D721Med (cell line): ENCODE measurements around the gene MYZAP.

Source experiments
- DNase-seq: peaks from one replicate; pipeline ENCODE4 v3.0.0; 2011; ENCODE audit warnings: low spot score; ENCODE audit not compliant: insufficient read length
- FAIRE-seq: peaks from 2 replicates; lab custom pipeline; 2011; peaks lifted over from hg19 to GRCh38; lab: Jason Lieb, UNC
- TF ChIP-seq, protein P1 (sequence below): IDR thresholded peaks from 2 replicates; pipeline ENCODE4 v1.5.1; 2012; ENCODE audit warnings: mild to moderate bottlenecking, control low read depth; ENCODE audit not compliant: insufficient read depth; ENCODE audit errors: missing control alignments

The MYZAP gene

DNA sequence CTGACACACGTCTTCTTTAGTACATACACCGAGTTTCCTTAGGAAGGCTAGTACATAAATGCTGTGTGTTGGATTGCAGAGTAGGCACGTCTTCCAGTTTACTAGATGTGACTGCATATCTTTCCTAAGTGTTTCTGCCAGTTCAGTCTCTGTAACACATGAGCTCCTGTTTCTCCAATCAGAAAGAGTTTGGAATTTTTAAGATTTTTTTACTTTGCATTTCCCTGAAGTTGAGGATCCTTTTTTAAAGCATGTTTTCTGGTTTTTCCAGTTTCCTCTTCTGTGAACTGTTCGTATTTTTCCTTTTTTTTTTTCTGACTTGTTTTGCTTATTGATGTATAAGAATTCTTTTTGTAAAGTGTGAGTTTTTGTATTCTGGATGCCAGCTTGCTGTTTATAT is 107.3 kb downstream of the MYZAP start:
- DNase-seq (no peak), FAIRE-seq (no peak)
- TF ChIP-seq, protein P1, sequence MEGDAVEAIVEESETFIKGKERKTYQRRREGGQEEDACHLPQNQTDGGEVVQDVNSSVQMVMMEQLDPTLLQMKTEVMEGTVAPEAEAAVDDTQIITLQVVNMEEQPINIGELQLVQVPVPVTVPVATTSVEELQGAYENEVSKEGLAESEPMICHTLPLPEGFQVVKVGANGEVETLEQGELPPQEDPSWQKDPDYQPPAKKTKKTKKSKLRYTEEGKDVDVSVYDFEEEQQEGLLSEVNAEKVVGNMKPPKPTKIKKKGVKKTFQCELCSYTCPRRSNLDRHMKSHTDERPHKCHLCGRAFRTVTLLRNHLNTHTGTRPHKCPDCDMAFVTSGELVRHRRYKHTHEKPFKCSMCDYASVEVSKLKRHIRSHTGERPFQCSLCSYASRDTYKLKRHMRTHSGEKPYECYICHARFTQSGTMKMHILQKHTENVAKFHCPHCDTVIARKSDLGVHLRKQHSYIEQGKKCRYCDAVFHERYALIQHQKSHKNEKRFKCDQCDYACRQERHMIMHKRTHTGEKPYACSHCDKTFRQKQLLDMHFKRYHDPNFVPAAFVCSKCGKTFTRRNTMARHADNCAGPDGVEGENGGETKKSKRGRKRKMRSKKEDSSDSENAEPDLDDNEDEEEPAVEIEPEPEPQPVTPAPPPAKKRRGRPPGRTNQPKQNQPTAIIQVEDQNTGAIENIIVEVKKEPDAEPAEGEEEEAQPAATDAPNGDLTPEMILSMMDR = no peak

DNA sequence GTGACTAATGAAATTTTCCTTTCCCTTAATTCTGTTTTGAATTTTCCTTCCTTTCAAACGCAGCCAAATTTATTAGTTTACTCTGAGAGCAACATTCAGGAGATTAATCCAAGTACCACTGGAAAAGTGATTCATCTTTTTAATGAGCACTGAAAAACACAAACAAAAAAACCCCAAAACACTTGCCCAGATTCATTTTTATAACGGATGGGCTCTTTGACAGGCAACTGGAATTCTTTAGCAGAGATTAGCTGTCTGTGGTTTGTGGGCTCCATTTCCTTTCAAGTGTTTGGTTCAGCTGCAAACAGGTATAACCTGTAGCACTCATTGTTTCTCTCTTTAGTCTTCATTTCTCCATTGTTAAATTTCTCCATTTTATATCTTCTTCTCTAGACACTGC is 111.7 kb downstream of the MYZAP start:
- FAIRE-seq (no peak), DNase-seq (no peak)
- TF ChIP-seq, protein P1 = no peak

DNA sequence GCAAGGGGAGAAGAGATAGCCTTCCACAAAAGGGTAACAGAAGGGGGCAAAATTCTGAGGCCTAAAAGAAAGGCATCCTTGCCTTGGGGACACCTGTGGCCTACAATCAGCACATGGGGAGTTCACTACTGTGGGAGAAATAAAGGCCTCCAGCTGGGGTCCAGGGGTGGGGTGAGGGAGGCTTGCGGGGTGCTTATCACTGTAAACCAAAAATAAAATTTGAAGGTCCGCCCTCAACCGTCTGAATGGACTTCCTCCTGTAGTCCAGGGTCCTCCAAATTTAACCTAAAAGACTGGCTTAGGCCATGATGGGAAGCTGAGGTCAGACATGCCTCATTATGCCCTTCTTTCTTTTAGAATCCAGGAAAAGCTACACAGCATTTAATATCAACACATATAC is 112.7 kb downstream of the MYZAP start:
- TF ChIP-seq, protein P1 = no peak
- DNase-seq = no peak
- no peak for FAIRE-seq

DNA sequence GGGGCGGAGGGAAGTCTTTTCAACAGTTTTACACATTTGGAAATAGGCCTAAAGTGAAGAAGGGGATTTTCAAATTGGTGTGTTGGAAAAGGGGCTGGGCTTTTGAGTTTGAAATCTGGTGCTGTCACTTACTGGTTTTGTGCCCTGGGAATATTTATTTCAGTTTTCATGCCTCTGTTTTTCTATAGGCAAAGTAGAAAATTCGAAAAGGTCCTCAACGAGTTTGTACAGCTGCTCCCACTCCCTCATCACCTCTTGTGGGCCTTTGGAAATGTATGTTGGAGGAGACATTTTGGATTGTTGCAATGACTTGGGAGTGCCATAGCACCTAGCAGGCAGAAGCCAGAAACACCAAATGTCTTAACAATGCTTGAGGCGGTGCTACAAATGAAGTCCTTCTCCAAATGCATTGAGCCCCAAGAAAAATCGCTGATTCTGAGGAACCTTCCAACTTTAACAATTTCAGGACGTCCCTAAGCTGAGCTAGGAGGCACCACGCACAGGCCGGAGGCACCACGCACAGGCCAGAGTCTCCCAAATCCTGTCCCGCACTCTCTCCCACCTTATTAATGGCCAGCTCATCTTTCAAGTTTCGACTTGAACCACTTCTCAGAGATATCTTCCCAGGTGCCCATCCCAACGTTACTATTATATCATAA is 114.2 kb downstream of the MYZAP start:
- FAIRE-seq (no peak), DNase-seq (no peak)
- TF ChIP-seq, protein P1 = no peak

DNA sequence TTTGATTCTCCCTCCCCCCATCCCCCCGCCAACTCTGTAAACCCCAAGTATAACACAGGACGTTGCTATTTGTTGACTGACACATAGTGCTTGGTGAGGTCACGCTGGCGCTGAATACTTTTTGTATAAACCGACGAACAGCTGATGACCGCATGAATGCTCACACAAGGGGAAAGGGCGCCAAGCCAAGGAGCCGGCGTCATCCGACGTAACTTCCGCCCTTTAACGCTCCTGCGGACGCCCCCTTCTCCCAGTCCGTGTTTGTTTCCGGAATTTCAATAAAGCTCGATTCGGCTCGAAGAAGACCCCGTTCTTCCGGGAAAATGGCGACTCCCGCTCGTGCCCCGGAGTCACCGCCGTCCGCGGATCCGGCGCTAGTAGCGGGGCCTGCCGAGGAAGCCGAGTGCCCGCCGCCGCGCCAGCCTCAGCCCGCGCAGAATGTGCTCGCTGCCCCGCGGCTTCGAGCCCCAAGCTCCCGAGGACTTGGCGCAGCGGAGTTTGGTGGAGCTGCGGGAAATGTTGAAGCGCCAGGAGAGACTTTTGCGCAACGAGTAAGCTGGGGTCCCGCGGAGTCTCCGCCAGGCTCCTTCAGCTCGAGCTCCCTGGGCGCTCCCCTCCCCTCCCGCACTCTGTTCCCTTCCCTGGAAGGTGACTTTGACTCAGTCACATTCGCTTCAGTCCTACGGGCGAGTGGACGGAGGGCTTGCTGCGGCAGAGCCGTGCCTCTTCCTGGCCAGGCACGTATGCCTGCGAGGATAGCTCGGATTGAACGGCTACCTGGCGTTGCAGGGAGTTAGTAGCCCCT is 114.9 kb downstream of the MYZAP start, which contains the start of gene POLR2M:
TSS of gene POLR2M (plus strand) at position 310 of the 805 bp plus-strand sequence. CDS start at position 439, 129 bp downstream.
- FAIRE-seq (no peak), DNase-seq (peak; percentile 28)
- TF ChIP-seq, protein P1 = no peak

DNA sequence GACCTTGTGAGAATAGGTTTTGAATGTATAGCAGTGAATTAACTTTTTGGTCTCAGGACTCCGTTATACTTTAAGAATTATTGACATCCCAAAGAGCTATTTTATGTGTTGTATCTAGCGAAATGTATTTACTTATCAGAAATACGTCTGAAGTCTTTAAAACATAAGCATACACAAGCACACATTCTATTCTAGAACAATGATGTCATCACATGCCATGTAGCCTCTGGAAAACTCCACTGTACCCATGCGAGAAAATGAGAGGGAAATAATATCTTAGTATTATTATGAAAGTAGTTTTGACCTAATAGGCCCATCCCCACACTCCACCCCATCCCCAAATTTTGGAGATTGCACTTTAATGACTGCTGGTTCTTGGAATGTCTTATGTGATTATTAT is 116.3 kb downstream of the MYZAP start:
- FAIRE-seq = no peak

More for the DNA sequence above, 116.3 kb downstream of the MYZAP start:
- TF ChIP-seq, protein P1 = no peak
- DNase-seq = no peak
